ENCODE measurements around the gene CIC.
"Not testable (repeated sequence)": the region's sequence is repeated elsewhere in the genome, so short reads cannot be mapped to it uniquely, and the experiment has no call there.

Gene CIC

DNA sequence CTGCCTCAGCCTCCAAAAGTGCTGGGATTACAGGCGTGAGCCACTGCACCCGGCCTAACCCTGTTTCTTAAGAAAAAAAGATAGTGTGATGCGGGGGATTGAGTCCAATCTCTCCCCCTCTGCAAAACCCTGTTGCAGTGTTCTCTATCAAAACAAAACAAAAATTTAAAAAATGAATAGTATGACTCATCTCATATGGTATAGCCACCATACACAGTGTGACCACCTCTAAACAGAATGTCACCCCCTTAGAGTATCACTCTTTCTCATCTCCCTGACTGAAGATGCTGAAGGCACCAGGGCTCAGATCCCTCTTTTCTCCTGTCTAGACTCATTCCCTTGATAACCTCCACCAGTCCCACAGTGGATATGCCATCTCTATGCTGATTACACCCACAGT lies 7.3 kb upstream of the CIC start:
- Histone ChIP-seq H3K36me3 (ENCODE audit: control insufficient read depth, insufficient read depth, low read length) (no peaks in the 10 kb centered on the region), H3K4me1 (ENCODE audit: control insufficient read depth, insufficient read depth, low read length, poor library complexity, severe bottlenecking) (peaks cover 6% of the 10 kb centered on the region), H3K27ac (ENCODE audit: low read depth, low read length, severe bottlenecking) (no peak overlapping the region), H3K9me3 (ENCODE audit: control insufficient read depth, low read length) (no peaks in the 10 kb centered on the region), H3K4me3 (ENCODE audit: extremely low read depth, insufficient read depth, low read length, poor library complexity, severe bottlenecking) (no peak overlapping the region)
- 75% methylated on average over 1 of the region's 3 CpGs; no CpG with 5 or more reads in 1 of the 2 experiments for WGBS, 2 experiments (ENCODE audit: insufficient coverage in 2 of 2)

DNA sequence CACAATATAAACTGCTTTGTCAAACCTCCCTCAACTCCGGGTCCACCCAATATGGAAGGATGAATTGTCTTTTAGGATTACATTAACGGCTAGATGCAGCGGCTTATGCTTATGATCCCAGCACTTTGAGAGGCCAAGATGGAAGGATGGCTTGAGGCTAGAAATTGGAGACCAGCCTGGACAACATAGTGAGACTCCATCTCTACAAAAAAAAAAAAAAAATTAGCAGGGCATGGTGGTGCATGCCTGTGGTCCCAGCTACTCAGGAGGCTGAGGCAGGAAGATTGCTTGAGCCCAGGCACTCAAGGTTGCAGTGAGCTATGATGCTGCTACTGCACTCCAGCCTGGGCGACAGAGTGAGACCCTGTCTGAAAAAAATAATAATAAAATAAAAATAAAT lies 2.9 kb upstream of the CIC start:
- peaks cover 21% of the 10 kb centered on the region for H3K4me1 ChIP-seq (ENCODE audit: control insufficient read depth, insufficient read depth, low read length, poor library complexity, severe bottlenecking)
- not testable (repeated sequence) for H3K27ac ChIP-seq (ENCODE audit: low read depth, low read length, severe bottlenecking); H3K36me3 ChIP-seq (ENCODE audit: control insufficient read depth, insufficient read depth, low read length); H3K9me3 ChIP-seq (ENCODE audit: control insufficient read depth, low read length); H3K4me3 ChIP-seq (ENCODE audit: extremely low read depth, insufficient read depth, low read length, poor library complexity, severe bottlenecking)
- 100% methylated on average over 2 of the region's 4 CpGs; no CpG with 5 or more reads in 1 of the 2 experiments for WGBS, 2 experiments (ENCODE audit: insufficient coverage in 2 of 2)

DNA sequence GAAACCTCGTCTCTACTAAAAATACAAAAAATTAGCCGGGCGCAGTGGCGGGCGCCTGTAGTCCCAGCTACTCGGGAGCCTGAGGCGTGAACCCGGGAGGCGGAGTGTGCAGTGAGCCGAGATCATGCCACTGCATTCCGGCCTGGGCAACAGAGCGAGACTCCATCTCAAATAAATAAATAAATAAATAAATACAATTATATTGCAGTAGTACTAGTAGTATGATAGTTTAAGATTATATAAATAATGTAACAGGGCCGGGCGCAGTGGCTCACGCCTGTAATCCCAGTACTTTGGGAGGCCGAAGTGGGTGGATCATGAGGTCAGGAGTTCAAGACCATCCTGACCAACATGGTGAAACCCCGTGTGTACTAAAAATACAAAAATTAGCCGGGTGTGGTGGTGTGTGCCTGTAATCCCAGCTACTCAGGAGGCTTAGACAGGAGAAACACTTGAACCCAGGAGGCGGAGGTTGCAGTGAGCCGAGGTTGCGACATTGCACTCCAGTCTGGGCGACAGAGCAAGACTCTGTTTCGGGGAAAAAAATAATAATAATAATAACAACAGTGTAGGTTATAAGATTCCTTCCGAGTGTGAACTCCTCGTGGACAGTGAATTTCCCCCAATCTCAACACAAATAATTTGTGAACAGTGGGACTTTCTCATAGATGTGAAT lies 2.0 kb upstream of the CIC start:
- H3K27ac ChIP-seq (ENCODE audit: low read depth, low read length, severe bottlenecking); H3K4me3 ChIP-seq (ENCODE audit: extremely low read depth, insufficient read depth, low read length, poor library complexity, severe bottlenecking); H3K9me3 ChIP-seq (ENCODE audit: control insufficient read depth, low read length); H3K36me3 ChIP-seq (ENCODE audit: control insufficient read depth, insufficient read depth, low read length): not testable (repeated sequence)
- 89 to 100% methylated on average over 6 to 7 of the region's 25 CpGs for WGBS, 2 experiments (ENCODE audit: insufficient coverage in 2 of 2)
- H3K4me1 ChIP-seq (ENCODE audit: control insufficient read depth, insufficient read depth, low read length, poor library complexity, severe bottlenecking): peaks cover 29% of the 10 kb centered on the region

DNA sequence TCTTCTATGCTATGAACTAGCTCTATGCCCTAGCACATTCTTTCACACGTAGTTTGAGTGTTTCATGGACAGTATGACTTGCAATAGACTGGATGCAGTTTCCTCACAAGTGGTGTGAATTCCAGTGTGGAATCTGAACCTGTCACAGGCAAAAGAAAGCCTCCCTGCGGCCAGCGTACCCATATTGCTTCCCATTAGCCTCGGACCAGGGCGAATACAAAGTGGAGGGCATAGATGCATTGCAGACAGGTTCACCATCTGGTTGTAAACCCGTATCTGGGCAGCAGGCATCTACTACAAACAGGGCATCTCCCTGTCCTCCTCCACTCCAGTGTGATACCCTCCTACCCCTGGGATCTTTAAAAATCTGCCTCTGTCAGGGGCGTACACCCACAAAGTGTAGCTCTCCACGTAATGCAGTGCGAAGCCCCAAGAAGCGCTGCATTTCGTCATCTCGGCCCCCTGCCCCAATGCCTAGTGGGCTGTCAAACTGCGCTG lies 1.4 kb upstream of the CIC start:
- Histone ChIP-seq H3K36me3 (ENCODE audit: control insufficient read depth, insufficient read depth, low read length) (peaks cover 14% of the 10 kb centered on the region), H3K27ac (ENCODE audit: low read depth, low read length, severe bottlenecking) (peak overlapping the region; percentile 99), H3K9me3 (ENCODE audit: control insufficient read depth, low read length) (no peaks in the 10 kb centered on the region), H3K4me3 (ENCODE audit: extremely low read depth, insufficient read depth, low read length, poor library complexity, severe bottlenecking) (peak overlapping the region; percentile 61), H3K4me1 (ENCODE audit: control insufficient read depth, insufficient read depth, low read length, poor library complexity, severe bottlenecking) (peaks cover 29% of the 10 kb centered on the region)
- 22% methylated on average over 13 of the region's 13 CpGs for WGBS, 2 experiments (ENCODE audit: insufficient coverage in 2 of 2)

DNA sequence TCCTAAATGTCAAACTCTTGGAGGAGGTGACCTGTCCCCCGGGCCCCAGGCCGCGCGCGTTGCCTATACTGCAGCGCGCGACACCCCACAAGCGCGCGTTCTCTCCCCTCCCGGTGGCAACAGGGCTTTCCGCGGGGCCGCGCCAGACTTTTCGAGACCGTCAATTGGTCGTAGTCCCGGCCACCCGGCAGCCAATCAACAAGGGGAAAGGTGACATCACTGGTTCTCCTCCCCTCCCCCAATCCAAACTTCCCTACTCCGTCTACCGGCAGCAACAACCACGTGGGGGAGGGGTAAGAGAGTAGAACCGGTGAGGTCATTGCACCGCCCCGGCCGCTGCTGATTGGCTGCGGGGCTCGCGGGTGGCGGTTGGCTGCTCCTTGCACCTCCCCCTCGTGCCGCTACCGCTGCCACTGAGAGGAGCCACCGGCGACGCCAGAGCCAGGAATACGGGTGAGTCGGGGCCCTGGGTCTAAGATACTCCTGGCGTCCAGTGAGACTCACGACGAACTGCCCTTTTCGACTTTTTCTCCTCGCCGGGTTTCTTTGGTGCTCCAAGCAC lies 829 bp upstream of the CIC start:
- H3K4me3 ChIP-seq (ENCODE audit: extremely low read depth, insufficient read depth, low read length, poor library complexity, severe bottlenecking): peak overlapping the region; percentile 61
- peak overlapping the region; percentile 99 for H3K27ac ChIP-seq (ENCODE audit: low read depth, low read length, severe bottlenecking)
- H3K36me3 ChIP-seq (ENCODE audit: control insufficient read depth, insufficient read depth, low read length): peaks cover 19% of the 10 kb centered on the region
- 0 to 1% methylated on average over 31 to 39 of the region's 46 CpGs for WGBS, 2 experiments (ENCODE audit: insufficient coverage in 2 of 2)
- H3K9me3 ChIP-seq (ENCODE audit: control insufficient read depth, low read length): no peaks in the 10 kb centered on the region
- H3K4me1 ChIP-seq (ENCODE audit: control insufficient read depth, insufficient read depth, low read length, poor library complexity, severe bottlenecking): peaks cover 29% of the 10 kb centered on the region

DNA sequence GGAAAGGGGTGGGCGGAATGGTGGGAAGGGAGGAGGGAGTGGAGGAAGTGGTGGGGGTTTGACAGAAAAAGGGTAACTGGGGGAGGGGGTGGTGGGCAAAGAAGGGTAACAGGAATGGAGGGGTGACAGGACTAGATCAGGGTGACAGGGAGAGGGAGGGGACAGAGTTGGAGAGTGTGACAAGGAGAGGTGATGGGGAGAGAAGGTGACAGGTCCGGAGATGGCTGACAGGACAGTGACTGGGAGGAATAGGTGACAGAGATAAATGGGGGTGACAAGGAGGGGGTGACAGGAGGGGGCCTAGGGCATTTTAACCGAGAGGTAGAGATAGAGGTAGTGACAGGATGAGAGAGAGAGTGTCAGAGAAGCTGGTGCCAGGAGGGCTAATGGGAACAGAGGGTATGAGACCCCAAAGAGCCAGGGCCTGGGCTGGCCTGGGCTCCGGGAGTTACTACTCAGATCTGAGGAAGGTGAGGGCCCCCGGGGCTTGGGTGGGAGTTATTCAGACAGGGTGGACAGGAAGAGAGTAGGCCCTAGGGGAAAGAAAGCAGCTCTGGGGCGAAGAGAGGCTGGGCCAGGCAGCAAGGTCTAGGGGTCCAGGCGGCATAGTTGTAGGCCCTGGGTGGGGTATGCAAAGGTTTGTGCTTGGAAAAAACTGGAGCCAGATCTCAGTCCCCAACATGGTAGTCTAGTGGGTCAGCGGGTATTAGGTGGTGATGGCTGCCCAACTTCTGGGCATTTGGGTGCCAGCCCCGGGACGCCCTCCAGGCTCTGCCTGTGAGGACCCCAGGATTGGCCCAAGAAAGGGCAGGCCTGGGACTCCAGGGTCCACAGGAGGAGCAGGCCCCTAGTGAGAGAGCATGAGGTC lies 660 bp downstream of the CIC start:
- H3K4me1 ChIP-seq (ENCODE audit: control insufficient read depth, insufficient read depth, low read length, poor library complexity, severe bottlenecking): peaks cover 29% of the 10 kb centered on the region
- no peaks in the 10 kb centered on the region for H3K9me3 ChIP-seq (ENCODE audit: control insufficient read depth, low read length)
- H3K4me3 ChIP-seq (ENCODE audit: extremely low read depth, insufficient read depth, low read length, poor library complexity, severe bottlenecking): peak overlapping the region; percentile 61
- peak overlapping the region; percentile 66 for H3K27ac ChIP-seq (ENCODE audit: low read depth, low read length, severe bottlenecking)
- WGBS, 2 experiments (ENCODE audit: insufficient coverage in 2 of 2): 74 to 77% methylated on average over 9 to 10 of the region's 10 CpGs
- H3K36me3 ChIP-seq (ENCODE audit: control insufficient read depth, insufficient read depth, low read length): peaks cover 34% of the 10 kb centered on the region

DNA sequence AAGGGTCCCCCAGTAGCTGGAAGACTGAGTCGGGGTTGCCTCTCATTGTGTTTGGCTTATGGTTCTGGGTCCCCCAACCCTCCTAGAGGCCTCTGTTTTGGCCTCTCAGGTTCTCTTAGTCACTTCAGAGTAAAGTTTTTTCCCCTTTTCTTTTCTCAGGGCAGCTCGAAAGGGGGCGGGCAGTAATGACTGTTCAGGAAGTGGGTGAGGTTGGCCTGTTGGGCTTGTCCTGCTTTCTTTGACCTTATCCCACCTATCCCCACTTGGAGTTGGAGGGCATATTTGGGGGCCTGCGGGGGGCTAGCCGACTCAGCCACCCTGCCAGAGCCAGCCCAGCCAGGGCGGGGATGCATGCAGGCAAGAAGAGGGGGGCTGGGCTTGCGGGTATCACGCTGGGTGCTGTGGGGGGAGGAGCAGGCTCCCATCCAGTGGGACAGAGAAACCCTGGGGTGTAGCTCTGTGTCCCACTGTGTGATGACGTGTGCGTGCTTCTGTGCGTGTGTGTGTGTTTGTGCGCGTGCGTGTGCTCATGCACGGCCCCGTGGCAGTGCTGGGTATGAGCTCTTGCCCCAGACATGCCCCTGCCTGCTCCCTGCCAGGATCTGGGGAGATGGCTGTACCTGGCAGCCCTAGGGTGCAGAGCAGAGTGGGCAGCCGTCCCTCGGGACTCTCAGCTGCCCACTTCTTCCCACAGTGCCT lies 1.4 kb downstream of the CIC start:
- peak overlapping the region; percentile 61 for H3K4me3 ChIP-seq (ENCODE audit: extremely low read depth, insufficient read depth, low read length, poor library complexity, severe bottlenecking)
- peak overlapping the region; percentile 66 for H3K27ac ChIP-seq (ENCODE audit: low read depth, low read length, severe bottlenecking)
- no peaks in the 10 kb centered on the region for H3K9me3 ChIP-seq (ENCODE audit: control insufficient read depth, low read length)
- 83 to 90% methylated on average over 12 of the region's 18 CpGs for WGBS, 2 experiments (ENCODE audit: insufficient coverage in 2 of 2)
- H3K4me1 ChIP-seq (ENCODE audit: control insufficient read depth, insufficient read depth, low read length, poor library complexity, severe bottlenecking): peaks cover 29% of the 10 kb centered on the region
- peaks cover 42% of the 10 kb centered on the region for H3K36me3 ChIP-seq (ENCODE audit: control insufficient read depth, insufficient read depth, low read length)

DNA sequence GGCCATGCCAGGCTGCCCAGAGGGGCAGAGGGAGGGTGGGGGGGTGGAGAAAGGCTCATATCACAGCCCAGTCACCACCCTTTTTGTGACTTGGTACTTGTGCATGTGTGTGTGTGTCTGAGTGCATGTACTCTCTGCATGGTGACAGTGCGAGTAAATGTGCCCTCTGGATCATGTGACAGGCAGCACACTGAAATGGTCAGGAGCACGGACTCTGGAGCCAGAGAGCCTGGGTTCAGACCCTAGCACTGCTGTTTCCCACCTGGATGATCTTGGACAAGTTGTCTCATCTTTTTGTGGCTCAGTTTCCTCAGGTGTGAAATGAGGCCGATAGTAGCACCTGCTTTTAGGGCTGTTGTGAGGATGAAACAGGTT lies 2.0 kb downstream of the CIC start:
- H3K4me1 ChIP-seq (ENCODE audit: control insufficient read depth, insufficient read depth, low read length, poor library complexity, severe bottlenecking): peaks cover 32% of the 10 kb centered on the region
- H3K27ac ChIP-seq (ENCODE audit: low read depth, low read length, severe bottlenecking): no peak overlapping the region
- 88 to 100% methylated on average over 3 of the region's 3 CpGs for WGBS, 2 experiments (ENCODE audit: insufficient coverage in 2 of 2)
- peaks cover 46% of the 10 kb centered on the region for H3K36me3 ChIP-seq (ENCODE audit: control insufficient read depth, insufficient read depth, low read length)
- H3K4me3 ChIP-seq (ENCODE audit: extremely low read depth, insufficient read depth, low read length, poor library complexity, severe bottlenecking): peak overlapping the region; percentile 61
- H3K9me3 ChIP-seq (ENCODE audit: control insufficient read depth, low read length): no peaks in the 10 kb centered on the region

DNA sequence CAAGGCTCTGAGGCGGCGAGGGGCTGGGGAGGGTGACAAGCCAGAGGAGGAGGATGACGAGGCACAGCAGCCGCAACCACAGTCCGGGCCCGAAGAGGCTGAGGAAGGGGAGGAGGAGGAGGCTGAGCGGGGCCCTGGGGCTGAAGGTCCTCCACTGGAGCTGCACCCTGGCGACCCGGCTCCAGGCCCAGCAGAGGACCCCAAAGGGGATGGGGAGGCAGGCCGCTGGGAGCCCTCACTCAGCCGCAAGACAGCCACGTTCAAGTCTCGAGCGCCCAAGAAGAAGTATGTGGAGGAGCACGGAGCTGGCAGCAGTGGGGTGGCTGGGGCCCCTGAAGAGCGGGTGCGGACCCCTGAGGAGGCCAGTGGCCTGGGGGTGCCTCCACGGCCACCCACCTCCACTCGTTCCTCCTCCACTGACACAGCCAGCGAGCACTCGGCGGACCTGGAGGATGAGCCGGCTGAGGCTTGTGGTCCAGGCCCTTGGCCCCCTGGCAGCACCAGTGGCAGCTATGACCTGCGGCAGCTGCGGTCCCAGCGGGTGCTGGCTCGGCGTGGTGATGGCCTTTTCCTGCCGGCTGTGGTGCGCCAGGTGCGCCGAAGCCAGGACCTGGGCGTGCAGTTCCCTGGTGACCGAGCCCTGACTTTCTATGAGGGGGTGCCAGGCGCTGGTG lies 2.9 kb downstream of the CIC start:
- Histone ChIP-seq H3K9me3 (ENCODE audit: control insufficient read depth, low read length) (no peaks in the 10 kb centered on the region), H3K4me3 (ENCODE audit: extremely low read depth, insufficient read depth, low read length, poor library complexity, severe bottlenecking) (no peak overlapping the region), H3K4me1 (ENCODE audit: control insufficient read depth, insufficient read depth, low read length, poor library complexity, severe bottlenecking) (peaks cover 33% of the 10 kb centered on the region), H3K27ac (ENCODE audit: low read depth, low read length, severe bottlenecking) (no peak overlapping the region), H3K36me3 (ENCODE audit: control insufficient read depth, insufficient read depth, low read length) (peaks cover 54% of the 10 kb centered on the region)
- WGBS, 2 experiments (ENCODE audit: insufficient coverage in 2 of 2): 97 to 99% methylated on average over 26 to 34 of the region's 35 CpGs

DNA sequence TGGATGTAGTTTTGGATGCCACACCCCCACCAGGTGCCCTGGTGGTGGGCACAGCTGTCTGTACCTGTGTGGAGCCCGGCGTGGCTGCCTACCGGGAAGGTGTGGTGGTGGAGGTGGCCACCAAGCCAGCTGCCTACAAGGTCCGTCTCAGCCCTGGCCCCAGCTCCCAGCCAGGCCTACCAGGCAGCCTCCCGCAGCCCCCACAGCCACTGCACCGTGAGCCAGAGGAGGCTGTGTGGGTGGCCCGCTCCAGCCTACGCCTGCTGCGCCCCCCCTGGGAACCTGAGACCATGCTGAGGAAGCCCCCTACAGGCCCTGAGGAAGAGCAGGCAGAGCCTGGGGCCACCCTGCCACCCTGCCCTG lies 3.5 kb downstream of the CIC start:
- 93 to 100% methylated on average over 2 to 5 of the region's 9 CpGs for WGBS, 2 experiments (ENCODE audit: insufficient coverage in 2 of 2)
- H3K36me3 ChIP-seq (ENCODE audit: control insufficient read depth, insufficient read depth, low read length): peaks cover 56% of the 10 kb centered on the region
- no peak overlapping the region for H3K27ac ChIP-seq (ENCODE audit: low read depth, low read length, severe bottlenecking)
- H3K4me3 ChIP-seq (ENCODE audit: extremely low read depth, insufficient read depth, low read length, poor library complexity, severe bottlenecking): no peak overlapping the region
- peaks cover 31% of the 10 kb centered on the region for H3K4me1 ChIP-seq (ENCODE audit: control insufficient read depth, insufficient read depth, low read length, poor library complexity, severe bottlenecking)
- no peaks in the 10 kb centered on the region for H3K9me3 ChIP-seq (ENCODE audit: control insufficient read depth, low read length)
